Inferior parietal cortex (tissue), 1 donor: ENCODE measurements around the gene PCBP3.

Experiments used
- DNase-seq: peaks from one replicate; pipeline ENCODE4 v3.0.0-alpha.2; 2016; ENCODE audit errors: extremely low spot score

Gene PCBP3

GRCh38 chr21:45753445-45753844 is 109.9 kb downstream of the PCBP3 start:
- DNase-seq: no peak

DNA sequence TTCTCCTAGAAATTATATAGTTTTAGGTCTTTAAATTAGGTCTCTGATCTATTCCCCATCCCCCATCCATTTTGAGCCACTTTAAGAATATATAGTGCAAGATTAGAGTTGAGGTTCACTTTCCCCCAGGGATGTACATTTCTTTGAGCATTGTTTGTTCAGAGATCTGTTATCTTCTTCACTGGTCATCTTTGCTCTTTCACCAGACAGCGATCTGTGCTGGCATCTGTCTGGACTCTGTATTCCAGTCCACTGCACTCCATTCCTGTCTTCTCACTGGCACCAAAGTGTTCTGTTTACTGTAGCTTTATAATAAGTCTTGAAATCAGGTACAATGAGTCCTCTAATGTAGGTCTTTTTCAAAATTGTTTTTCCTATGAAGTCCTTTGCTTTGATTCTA is 112.5 kb downstream of the PCBP3 start:
- DNase-seq: no peak

- no peak for DNase-seq
These were observed 113.1 kb downstream of the PCBP3 start for GRCh38 chr21:45756669-45757068.

DNA sequence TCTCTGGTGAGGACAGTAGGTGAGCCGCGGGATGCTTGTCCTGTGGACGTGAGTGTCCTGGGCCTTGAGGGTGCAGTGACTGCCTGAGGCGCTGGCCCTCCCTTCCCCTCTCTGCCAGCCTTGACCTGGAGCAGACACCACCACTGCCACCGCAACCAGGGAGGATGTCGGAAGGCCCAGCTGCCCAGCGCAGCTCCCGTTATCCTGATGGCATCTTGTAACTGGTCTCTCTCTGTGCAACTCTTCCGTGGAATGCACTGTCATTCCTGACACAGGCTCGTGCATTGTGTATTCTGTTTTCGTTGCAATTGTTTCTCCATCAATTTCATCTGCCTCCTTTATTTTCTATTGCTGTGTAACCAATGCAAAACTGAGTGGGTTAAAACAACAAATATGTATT is 118.2 kb downstream of the PCBP3 start:
- DNase-seq: no peak

DNA sequence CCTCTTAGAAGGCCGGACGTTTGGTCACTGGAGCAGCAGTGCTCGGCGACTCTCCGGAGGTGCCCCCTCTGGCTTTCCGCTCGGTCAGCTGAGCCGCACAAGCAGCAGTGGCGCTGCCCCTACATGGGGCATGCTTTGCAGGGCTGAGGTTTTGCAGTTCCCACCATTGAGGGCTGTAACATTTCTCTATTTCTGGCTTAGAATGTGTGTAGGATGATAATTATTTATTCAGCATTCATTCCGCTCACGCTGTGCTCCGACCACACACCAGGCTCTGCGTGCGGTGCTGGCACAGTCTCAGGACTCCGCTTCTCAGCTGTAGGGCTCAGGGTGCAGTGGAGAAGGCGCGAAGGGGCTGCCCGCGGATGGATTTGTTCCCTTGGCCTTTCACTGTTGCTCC is 119.5 kb downstream of the PCBP3 start:
- DNase-seq: no peak

GRCh38 chr21:45763506-45763905 is 120.0 kb downstream of the PCBP3 start:
- DNase-seq: no peak

- no peak for DNase-seq
These were observed 121.3 kb downstream of the PCBP3 start for GRCh38 chr21:45764792-45765191.

GRCh38 chr21:45765375-45765774 is 121.8 kb downstream of the PCBP3 start:
- no peak for DNase-seq

GRCh38 chr21:45766055-45766454 is 122.5 kb downstream of the PCBP3 start:
- DNase-seq: no peak

- no peak for DNase-seq
These were observed 123.0 kb downstream of the PCBP3 start for GRCh38 chr21:45766501-45766900.

- DNase-seq: no peak
These were observed 123.8 kb downstream of the PCBP3 start for GRCh38 chr21:45767071-45768006.

DNA sequence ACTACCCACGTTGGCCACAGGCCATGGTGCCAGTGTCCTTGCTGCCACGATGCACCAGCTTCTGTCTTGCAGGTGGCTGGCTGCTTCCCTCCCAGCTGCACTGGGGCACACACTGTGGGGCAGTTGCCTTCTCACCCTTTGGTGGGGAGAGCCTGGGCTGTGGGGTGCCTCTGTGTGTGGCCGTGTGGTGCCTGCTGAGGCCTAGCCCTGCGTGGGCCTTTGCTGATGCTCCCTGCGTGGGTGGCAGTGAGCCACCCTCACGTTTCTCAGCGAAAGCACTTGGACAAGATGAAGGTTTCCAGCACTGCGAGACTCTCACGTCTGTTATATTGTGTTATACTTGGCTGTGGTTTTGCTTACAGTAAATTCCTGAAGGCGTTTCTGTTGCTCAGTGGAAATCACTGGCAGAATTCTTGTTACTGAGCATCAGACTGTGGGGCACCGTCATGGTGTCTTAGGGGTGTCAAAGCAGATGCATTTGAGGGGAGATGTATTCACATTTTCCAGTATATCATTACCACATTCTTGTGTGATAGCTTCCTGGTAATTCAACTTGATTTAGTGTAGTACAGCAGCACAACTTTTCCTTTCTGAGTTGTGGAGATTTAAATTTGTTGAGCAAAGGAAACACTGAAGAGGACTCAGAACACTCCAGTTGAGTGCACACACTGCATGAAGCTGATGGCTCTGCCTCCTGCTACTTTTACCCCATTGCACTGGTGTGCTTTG is 124.7 kb downstream of the PCBP3 start:
- DNase-seq: no peak

DNA sequence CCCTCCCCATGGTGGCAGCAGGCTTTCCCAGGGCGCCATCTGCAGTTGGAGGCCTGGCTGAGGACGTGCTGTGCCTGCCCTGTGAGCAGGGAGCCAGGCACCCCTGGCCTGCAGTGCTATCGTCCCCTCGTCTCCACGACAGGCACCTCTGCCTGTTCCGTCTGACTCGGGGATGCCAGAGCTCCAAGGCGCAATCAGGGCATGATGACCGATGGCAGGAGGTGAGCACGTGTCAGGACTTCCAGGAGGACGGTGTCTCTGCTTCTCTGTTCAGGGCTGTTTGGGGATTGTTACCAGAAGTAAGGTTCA is 125.2 kb downstream of the PCBP3 start:
- no peak for DNase-seq

DNA sequence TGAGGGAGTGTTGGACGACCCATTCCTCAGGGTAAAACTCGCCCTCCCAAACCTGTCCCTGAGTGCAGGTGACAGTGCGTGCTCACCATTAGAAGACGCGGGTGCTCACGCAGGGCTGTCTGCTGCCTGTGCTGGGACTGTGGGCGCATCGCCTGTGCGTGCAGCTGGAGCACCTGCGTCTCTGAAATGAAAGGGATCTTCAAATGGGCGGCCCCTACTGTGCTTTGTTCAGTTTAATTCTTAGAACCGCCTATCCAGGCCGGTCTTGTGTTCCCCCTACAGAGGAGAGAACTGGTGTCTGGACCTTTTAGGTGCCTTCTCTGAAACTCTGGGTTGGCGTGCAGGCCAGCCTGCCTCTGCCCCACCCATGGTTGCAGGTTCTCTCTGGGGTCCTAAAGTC is 125.8 kb downstream of the PCBP3 start:
- no peak for DNase-seq

DNA sequence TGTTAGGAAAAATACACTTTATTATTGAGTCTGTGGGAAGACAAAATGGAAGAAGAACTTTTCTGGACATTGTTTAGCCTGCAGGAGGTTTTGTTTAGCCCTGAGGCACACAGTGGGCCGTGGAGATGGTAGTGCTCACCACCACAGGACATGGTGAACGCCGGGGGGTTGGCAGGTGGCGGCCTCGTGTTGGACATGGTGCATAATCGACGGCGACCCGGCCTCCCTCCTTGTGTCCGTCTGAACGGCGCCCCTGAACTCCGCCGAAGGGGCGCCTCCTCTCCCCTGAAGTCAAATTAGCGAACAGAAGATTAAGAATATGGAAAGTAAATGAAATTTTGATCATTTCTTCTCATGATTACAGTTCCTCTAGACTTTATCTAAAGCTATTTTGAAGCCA is 126.4 kb downstream of the PCBP3 start:
- no peak for DNase-seq

DNA sequence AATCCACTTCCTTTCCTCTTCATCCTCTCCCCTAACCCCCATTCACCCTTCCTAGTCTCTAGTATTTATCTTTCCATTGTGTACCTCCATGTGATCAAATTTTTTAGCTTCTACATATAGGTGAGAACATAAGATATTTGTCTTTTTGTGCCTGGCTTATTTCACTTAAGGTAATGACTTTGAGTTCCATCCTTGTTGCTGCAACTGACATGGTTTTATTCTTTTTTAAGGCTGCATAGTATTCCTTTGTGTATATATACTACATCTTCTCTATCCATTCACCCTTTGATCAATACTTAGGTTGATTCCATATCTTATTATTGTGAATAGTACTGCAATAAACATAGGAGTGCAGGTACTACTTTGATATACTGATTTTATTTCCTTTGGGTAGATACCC is 128.7 kb downstream of the PCBP3 start:
- no peak for DNase-seq

DNA sequence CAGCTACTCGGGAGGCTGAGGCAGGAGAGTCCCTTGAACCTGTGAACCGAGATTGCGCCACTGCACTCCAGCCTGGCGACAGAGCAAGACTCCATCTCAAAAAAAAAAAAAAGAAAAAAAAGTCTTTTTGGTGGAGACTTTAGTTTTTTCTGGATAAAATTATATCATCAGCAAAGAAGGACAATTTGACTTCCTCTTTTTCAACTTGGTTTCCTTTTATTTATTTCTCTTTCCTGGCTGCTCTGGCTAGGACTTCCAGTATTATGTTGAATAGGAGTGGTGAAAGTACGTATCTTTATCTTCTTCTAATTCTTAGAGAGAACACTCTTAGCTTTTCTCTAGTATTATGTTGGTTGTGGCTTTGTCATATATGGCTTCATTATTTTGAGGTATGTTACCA is 130.8 kb downstream of the PCBP3 start:
- no peak for DNase-seq

GRCh38 chr21:45776971-45777370 is 133.4 kb downstream of the PCBP3 start:
- no peak for DNase-seq

DNA sequence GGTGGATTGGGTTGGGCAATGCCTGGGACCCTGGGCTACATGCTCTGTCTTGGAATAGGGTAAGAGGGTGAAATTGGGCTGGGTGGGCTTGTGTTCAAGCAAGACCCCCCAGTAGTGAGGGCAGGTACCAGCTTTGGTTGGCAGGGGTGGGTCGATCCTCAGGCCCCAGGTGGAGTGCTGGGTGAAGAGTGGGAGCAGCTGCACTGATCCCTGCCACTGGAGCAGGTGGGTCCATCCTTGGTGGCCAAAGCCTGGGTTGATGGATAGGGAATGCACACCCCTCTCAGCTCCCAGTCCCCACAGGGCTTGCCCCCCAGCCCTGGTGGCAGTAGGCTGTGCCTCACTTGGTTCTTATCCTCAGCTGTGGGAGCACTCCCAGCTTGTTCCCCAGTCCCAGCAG is 135.2 kb downstream of the PCBP3 start:
- DNase-seq: no peak

DNA sequence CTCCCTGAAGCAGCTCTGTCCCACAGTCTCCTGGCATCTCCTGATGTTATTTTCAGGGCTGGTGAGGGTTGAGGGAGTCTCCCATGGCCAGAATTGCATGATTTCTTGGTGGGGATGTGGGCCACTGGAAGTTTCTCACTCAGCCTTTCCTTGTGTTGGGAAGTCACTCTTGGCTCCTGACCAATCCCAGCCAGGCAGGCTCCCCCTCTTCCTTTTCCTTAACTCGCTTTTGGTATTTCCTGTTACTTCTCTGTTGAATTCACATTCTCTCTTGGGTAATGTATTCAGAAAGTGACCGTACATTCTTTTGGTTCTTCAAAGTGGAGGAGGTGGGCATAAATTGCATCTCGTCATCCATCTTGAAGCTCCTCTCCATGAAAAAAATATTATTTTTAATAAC is 135.7 kb downstream of the PCBP3 start:
- DNase-seq: no peak

DNA sequence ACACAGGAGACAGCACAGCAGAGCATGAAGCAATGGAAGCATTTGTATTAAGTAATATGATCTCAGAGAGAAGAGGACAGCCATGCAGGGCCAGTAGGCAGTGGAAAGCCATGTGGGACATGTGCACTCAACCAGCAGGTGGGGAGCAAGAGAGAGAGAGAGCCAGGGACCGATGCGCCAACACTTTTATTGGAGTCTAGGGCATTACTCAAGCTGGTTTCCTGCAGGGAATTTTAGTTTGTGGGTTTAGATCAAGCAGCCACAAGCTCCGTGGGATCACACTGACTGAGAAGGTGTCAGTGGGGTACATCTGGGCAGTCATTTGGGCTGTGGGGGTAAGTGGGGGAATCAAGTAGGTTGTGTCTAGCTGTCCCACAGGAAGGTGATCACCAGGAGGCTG is 137.1 kb downstream of the PCBP3 start:
- DNase-seq: no peak

GRCh38 chr21:45781741-45782140 is 138.2 kb downstream of the PCBP3 start:
- no peak for DNase-seq

- DNase-seq: no peak
These were observed 143.1 kb downstream of the PCBP3 start for GRCh38 chr21:45786660-45787059.
